Activated CD8-positive, alpha-beta memory T cell treated with anti-CD3 and anti-CD28 coated beads for 36 hours (primary cell): ENCODE data around the gene MT1F. TPM values are rescaled to one million over a fixed set of nuclear protein-coding genes. Genes with fewer than 3 reads are reported as not detected.
"Not testable (repeated sequence)": the region's sequence is repeated elsewhere in the genome, so short reads cannot be mapped to it uniquely, and the experiment has no call there.

Experiments
- CTCF ChIA-PET: fragments of 350-600 bp; sonication (Branson Sonifier 250); formaldehyde crosslinking; loops from one replicate; lab custom pipeline; 2021; ENCODE audit warnings: antibody characterized with exemption; lab: Charles Lee
- POLR2A ChIA-PET: fragments of 350-600 bp; sonication (Branson Sonifier 250); formaldehyde crosslinking; loops from one replicate; lab custom pipeline; 2021; ENCODE audit warnings: antibody characterized with exemption; lab: Charles Lee
- total RNA-seq, 2 experiments: library from RNA; stranded (reverse); gene quantifications; one replicate each; pipeline ENCODE4 v1.2.3, GENCODE V29; 2021

MT1F gene
- total RNA-seq, 2 experiments from 2014 or later = 9.6 to 10.1 TPM

DNA sequence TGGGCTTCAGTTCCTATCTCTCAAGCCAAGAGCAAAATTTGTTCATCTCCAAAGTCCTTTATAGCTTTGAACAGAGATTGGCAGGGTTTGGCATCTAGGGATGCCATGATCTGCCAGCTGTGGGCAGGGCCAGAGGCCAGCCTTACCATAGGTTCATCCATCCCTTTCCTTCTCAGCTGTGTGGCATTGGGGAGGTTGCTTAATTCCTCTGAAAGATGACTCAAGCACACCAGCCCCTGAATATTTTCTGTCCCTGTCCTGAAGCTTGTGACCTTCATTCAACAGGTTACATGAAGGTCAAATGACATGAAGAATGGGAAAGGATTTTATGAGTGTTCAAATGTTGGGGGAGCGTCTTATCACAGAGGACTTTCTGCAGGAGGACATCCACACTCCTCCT lies 6.7 kb downstream of the MT1F start:
- ChIA-PET CTCF (interaction anchor here (0.6 kb wide), 1 partner anchor 11 kb away, joined by 3 read pairs; no protein-coding TSS in a partner anchor), POLR2A (no interaction called here)

DNA sequence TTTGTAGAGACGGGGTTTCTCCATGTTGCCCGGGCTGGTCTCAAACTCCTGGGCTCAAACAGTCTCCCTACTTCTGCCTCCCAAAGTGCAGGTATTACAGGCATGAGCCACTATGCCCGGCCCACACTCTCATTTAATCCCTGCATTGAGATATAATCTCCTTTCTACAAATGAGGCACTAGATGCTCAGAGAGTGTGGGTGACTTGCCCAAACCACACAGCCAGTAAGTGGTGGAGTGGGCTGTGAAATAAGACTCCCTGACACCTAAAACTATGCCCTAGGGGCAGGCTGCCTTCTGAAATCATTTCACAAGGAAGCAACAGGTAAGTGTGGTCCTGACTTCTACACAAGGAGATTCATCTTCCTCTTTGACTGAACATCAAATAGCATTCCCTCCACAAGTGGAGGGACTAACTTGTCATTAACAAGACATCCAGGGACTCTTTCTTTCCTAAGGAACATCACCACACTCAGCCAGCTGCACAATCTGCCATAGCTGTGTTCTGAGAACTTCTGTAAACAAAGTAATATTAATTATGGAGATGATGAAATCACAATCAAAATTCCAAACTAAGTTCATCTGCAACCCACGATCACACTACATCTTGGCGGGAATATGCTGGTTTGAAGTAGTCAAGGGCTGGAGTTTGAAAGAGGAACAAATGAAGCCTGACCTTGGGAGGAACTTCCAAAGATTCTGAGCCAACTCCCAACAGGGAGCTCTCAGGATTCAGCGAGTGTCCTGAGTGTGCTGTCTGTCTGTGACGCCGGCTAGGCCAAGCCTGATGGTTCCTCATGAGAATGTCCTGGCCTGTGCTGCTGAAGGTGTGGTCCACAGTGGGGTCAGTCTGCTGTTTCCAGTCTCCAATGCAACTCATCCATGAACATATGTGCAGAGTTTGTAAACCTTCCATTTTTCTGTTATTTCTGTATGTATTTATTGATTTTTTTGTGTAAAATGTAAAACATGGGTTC lies 7.8 kb downstream of the MT1F start:
- CTCF ChIA-PET = interaction anchor here (0.5 kb wide), 1 partner anchor 63 kb away, joined by 3 read pairs; no protein-coding TSS in a partner anchor

DNA sequence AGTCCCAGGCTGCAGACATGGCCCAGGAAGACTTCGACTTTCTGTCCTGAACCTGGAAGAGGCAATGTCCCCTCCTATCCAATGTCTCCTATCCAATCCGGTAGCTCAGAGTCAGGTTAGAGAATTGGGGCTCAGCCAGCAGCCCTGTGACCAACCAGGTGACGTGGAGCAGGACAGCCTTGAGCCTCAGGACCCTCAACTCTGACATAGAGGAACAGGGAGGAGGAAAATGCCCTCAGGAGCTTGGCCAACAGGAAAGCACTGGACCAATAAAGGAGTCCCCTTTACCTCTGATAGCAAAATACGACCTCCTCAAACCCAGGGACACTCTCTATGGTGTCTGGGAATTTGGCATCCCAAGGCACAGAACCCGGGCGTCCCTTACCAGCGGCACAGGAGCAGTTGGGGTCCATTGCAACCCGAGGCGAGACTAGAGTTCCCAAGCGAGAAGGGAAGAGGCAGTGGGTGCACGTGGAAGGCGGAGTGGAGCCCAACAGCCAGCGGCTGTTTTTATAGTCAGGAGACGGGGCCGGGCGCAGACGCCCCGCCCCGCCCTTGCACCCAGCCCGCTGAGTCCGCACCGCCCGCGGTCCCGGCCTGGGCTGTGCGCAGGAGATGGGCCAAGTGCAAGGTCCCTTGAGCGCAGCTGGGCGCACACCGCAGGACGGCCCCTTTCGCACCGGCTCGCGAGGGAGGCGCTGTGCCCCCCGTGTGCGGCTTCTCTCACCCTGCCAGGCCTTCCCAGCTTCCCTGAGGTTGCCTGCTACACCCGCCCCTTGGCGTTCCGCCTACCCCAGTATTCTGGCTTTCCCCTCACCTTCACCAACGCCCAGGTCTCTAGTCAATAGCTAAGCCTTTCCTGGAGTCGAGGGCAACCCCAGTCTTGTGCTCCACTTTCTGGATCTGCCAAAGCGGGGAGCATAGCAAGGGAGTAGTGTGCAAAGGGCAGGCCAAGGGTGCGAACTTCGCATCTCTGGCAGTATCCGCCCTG lies 10.1 kb downstream of the MT1F start, which contains the start of gene MT1G:
Gene MT1G (minus strand): TSS at position 485 of the 991 bp plus-strand sequence. CDS start 72 bp downstream, at position 413.
- CTCF ChIA-PET = interaction anchor here (0.9 to 1.5 kb wide), 3 partner anchors 8 to 14 kb away, joined by 3 to 6 read pairs (median 3); partner anchors contain the start of gene MT1X
- POLR2A ChIA-PET = no interaction called here

More for the DNA sequence above, 7.8 kb downstream of the MT1F start:
- POLR2A ChIA-PET = not testable (repeated sequence)

DNA sequence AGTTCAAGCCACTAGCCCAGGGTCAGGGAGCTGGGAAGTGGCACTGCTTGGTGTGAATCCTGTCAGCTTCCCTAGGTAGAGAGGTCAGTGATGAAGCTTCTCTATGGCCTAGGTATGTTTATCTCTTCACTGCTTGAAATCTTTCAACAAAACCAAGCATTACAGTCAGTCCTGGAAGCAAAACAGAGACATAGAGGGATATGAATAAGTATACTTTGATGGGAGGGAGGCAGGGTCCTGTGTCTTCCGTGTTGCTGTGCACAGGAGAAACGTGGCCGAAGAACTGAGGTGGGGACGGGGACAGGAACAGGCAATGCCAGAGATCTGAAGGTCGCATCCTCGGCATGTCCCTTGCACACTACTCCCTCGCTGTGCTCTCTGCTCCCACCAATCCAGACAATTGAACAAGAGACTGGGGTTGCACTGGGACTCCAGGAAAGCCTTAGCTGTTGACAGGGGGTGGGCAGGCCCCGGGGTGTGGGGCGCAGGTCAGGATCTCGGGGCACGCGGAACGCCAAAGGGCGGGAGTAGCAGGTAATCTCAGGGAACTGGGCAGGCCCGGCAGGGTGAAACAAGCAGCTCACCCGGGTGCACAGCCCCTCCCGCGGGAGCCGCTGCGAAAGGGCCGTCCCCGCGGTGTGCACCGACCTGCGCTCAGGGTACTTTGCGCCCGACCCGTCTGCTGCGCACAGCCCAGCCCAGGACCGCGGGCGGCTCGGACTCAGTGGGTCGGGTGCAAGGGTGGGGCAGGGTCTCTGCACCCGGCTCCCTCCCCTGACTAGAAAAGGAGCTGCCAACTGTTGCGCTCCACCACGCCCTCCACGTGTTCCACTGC lies 11.5 kb downstream of the MT1F start, which contains the start of gene MT1H:
Gene MT1H (plus strand): TSS at position 810 of the 835 bp plus-strand sequence. CDS start 71 bp downstream, outside the sequence.
- CTCF ChIA-PET = interaction anchor here (1.3 to 1.5 kb wide), 2 partner anchors 9 to 13 kb away, joined by 3 to 6 read pairs; partner anchors contain the start of gene MT1X
- POLR2A ChIA-PET = no interaction called here

DNA sequence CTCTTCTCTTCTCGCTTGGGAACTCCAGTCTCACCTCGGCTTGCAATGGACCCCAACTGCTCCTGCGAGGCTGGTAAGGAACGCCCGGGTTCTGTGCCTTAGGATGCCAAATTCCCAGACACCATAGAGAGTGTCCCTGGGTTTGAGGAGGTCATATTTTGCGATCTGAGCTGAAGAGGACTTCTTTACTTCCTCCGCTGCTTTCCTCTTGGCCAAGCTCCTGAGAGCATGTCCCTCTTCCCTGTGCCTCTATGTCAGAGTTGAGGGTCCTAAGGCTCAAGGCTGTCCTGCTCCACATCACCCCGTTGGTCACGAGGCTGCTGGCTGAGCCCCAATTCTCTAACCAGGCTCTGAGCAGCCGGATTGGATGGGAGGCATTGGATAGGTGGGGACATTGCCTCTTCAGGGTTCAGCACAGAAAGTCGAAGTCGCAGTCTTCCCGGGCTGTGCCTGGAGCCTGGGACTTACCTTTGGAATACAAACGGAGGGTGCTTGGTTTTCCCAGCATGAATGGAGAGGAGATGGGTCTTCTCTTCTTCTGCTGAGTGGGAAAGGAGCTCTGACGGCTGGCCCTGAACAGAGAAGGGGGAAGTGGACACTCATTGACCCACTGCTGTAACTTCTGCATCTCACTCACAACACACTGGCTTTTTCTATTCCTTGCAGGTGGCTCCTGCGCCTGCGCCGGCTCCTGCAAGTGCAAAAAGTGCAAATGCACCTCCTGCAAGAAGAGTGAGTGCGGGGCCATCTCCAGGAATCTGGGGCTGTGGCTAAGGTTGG lies 12.3 kb downstream of the MT1F start:
- POLR2A ChIA-PET = no interaction called here
- CTCF ChIA-PET = interaction anchor here (1.5 kb wide), 1 partner anchor 12 kb away, joined by 6 read pairs; the partner anchor contains the start of gene MT1X

DNA sequence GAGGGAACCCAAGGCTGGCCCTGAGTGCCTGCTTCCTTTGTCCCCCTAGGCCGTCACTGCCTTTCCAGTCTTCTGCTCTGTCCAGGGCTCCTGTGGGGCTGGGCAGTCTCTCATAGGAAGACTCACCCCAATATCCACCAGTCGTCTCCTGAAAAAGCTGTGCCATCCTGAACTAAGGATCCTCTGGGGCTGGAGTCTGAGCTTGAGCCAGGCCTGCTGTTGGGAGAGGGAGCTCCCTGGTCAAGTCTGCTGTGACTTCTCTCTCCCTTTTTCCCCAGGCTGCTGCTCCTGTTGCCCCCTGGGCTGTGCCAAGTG lies 12.8 kb downstream of the MT1F start:
- ChIA-PET POLR2A (no interaction called here), CTCF (interaction anchor here (0.5 kb wide), 1 partner anchor 30 kb away, joined by 3 read pairs; no protein-coding TSS in a partner anchor)

DNA sequence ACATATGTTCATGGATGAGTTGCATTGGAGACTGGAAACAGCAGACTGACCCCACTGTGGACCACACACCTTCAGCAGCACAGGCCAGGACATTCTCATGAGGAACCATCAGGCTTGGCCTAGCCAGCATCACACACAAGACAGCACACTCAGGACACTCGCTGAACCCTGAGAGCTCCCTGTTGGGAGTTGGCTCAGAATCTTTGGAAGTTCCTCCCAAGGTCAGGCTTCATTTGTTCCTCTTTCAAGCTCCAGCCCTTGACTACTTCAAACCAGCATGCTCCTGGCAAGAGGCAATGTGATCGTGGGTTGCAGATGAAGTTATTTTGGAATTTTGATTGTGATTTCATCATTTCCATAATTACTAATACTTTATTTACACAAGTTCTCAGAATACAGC lies 13.9 kb downstream of the MT1F start:
- CTCF ChIA-PET, POLR2A ChIA-PET: not testable (repeated sequence)

DNA sequence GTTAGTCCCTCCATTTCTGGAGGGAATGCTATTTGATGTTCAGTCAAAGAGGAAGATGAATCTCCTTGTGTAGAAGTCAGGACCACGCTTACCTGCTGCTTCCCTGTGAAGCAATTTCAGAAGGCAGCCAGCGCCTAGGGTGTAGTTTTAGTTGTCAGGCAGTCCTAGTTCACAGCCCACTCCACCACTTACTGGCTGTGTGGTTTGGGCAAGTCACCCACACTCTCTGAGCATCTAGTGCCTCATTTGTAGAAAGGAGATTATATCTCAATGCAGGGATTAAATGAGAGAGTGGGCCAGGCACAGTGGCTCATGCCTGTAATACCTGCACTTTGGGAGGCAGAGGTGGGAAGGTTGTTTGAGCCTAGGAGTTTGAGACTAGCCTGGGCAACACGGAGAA lies 14.4 kb downstream of the MT1F start:
- CTCF ChIA-PET, POLR2A ChIA-PET: not testable (repeated sequence)

DNA sequence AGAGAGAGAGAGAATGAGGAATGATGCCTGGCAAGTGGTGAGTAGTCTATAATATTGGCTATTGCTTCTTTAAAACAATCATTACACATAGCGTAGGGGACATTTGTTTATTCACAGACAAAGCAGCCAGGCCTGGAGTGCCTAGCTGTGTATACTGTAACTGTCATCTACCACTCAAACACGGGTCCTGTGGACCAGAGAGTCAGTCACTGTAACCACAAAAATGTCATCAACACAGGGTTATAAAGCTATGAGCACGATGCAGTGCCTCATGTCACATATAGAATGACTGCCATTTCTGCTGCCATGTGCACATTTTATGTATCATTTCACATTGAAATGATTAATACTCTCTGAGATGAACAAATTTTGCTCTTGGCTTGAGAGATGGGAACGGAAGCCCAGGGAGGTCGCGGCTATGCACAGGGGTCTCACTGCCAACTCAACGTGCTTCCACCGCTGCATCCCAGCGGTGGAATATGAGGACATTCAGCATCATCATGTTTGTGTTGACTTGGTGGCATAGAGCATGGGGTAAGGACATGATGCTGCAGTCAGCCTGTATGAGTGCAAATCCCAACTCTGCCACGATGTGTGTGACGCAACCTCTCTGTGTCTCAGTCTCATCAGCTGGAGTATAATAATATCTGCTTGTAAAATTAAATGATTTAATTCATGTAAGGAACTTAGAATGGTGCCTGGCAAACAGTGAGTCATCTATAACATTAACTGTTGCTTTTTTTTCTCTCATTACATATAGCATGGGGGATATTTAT lies 15.2 kb downstream of the MT1F start:
- CTCF ChIA-PET = no interaction called here
- POLR2A ChIA-PET = no interaction called here

DNA sequence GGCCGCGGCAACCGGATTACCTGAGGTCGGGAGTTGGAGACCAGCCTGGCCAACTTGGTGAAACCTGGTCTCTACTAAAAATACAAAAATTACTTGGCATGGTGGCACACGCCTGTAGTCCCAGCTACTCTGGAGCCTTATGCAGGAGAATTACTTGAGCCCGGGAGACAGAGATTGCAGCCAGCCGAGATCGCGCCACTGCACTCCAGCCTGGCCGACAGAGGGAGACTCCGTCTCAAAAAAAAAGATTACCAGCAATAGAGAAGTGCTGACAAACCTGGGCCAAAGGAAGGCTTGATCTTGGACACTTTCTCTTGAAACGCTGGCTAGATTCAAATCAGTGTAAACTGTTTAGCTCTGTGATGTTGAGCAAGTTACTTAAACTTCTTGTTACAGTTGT lies 16.2 kb downstream of the MT1F start:
- CTCF ChIA-PET = interaction anchor here (1.0 kb wide), 1 partner anchor 26 kb away, joined by 3 read pairs; no protein-coding TSS in a partner anchor

DNA sequence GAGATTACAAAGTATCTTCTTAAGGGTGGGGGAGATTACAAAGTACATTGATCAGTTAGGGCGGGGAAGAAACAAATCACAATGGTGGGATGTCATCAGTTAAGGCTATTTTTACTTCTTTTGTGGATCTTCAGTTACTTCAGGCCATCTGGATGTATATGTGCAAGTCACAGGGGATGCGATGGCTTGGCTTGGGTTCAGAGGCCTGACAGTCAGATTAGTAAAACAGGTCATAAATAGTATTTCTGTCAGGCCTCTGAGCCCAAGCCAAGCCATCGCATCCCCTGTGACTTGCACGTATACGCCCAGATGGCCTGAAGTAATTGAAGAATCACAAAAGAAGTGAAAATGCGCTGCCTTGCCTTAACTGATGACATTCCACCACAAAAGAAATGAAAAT lies 16.8 kb downstream of the MT1F start:
- POLR2A ChIA-PET = not testable (repeated sequence)
- CTCF ChIA-PET = interaction anchor here (1.0 kb wide), 1 partner anchor 26 kb away, joined by 3 read pairs; no protein-coding TSS in a partner anchor

More for the DNA sequence above, 16.2 kb downstream of the MT1F start:
- POLR2A ChIA-PET = no interaction called here

DNA sequence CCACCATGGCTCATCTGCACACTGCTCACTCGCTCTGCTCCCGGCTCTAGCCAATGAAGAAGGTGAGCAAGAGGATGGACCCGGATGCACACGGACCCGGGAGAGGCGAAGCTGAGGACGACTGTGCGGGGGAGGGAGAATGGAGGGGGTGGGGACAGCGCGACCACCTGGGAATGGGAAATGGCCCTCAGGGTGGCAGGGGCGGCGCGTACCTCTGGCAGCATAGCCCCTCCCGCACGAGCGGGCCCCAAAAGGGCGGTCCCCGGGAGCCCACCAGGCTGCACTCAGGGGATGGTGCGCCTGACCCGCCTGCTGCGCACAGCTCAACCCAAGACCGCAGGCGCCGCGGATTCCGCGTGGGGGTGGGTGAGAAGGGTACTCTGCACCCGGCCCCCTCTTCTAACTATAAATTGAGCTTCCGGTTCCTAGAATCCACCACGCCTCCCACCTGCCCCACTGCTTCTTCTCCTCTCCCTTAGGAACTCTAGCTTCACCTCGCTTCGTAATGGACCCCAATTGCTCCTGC lies 18.0 kb downstream of the MT1F start:
- ChIA-PET POLR2A (interaction anchor here (0.7 kb wide), 1 partner anchor 68 kb away, joined by 3 read pairs; no protein-coding TSS in a partner anchor), CTCF (interaction anchor here (0.9 to 1.2 kb wide), 2 partner anchors 8 to 11 kb away, joined by 3 read pairs; no protein-coding TSS in a partner anchor)

DNA sequence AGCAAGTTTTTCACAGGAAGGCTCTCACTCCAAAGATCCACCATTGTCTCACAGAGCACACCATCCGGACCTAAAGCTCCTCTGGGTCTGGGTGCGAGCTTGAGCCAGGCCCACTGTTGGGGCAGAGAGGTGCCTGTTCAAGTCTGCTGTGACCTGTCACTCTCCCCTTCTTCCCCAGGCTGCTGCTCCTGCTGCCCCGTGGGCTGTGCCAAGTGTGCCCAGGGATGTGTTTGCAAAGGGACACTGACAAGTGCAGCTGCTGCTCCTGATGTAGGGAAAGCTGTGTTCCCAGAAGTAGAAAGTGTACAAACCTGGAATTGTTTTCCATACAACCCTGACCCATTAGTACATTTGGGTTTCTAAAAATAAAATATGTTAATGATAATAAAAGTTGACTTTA lies 19.7 kb downstream of the MT1F start:
- ChIA-PET CTCF (interaction anchor here (1.2 to 1.4 kb wide), 2 partner anchors 9 to 91 kb away, joined by 3 read pairs; partner anchors contain the start of gene MT1G), POLR2A (no interaction called here)

DNA sequence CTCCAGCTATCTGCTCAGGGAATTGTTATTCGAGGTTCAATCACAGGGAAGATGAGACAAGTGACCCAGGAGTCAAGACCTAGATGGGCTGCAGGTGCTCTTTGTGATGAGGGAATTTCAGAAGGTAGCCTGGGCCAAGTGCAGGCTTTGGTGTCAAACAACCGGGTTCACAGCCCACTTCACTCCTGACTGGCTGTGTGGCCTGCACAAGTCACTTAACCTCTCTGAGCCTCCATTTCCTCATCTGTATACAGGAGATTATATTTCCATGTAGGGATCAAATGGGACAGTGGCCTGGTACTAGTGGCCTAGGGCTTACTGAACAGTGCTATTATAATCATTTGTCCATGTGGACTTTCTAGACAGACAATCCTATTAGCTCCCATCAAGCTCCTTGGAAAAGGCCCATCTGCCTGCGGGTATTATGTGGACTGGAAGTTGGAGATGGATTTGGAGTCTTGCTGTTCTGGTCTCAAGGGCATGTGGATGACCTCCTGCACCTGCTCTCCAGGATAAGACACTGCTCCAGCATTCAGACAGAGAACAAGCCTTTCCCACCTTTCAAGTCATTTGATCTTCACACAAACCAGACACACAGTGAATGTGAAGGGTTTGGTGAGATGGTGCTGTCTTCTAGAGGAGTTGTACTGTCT lies 21.4 kb downstream of the MT1F start:
- ChIA-PET POLR2A (no interaction called here), CTCF (interaction anchor here (1.2 to 1.7 kb wide), 2 partner anchors 16 to 23 kb away, joined by 4 to 5 read pairs; no protein-coding TSS in a partner anchor)

DNA sequence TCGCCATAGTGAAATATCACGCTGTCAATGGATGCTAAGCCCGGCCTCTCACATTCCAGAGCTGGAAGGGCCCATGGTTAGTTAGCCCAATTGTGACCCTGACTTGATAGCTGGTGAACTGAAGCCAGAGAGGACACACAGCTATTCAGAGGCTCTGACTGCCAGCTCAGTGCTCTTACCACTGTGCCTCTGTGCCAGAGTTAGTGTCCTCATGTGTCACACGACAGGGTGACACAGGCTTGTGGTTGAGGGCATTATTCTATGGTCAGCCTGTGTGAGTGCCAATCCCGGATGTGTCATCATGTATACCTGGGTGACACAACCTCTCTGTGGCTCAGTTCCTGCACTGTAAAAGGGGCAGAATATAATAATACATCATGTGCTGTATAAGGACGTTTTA lies 22.1 kb downstream of the MT1F start:
- ChIA-PET CTCF (interaction anchor here (0.5 to 1.7 kb wide), 2 partner anchors 22 to 316 kb away, joined by 3 to 5 read pairs; no protein-coding TSS in a partner anchor), POLR2A (no interaction called here)
